Measurements from ENCODE around the gene PARD3B. TPM values are rescaled to one million over a fixed set of nuclear protein-coding genes. Genes with fewer than 3 reads are reported as not detected.

PARD3B gene
- total and polyA plus RNA-seq, 2 experiments from 2014 or later: 4.3 to 8.5 TPM

GRCh38 chr2:204611017-204611631, 65.8 kb downstream of the PARD3B start:
- DNase-seq (ENCODE audit: low read depth in 1 of 2, low spot score in 1 of 2): no peak
- Histone ChIP-seq H3K27me3 (no peaks in the 10 kb centered on the region), H3K4me3 (no peak overlapping the region), H3K9me3 (ENCODE audit: low read depth) (no peaks in the 10 kb centered on the region), H3K4me1 (ENCODE audit: low read depth) (no peaks in the 10 kb centered on the region), H3K27ac (no peak overlapping the region), H3K36me3 (no peaks in the 10 kb centered on the region)
- no peak for TF ChIP-seq CTCF (IDR thresholded peaks at IDR 0.05; ENCODE audit: low read depth, low read length)

GRCh38 chr2:204611764-204612163, 66.5 kb downstream of the PARD3B start:
- TF ChIP-seq CTCF (IDR thresholded peaks at IDR 0.05; ENCODE audit: low read depth, low read length): no peak
- Histone ChIP-seq H3K36me3 (no peaks in the 10 kb centered on the region), H3K4me3 (no peak overlapping the region), H3K27ac (no peak overlapping the region), H3K4me1 (ENCODE audit: low read depth) (no peaks in the 10 kb centered on the region), H3K27me3 (no peaks in the 10 kb centered on the region), H3K9me3 (ENCODE audit: low read depth) (no peaks in the 10 kb centered on the region)
- no peak for DNase-seq (ENCODE audit: low read depth in 1 of 2, low spot score in 1 of 2)

- Histone ChIP-seq H3K4me1 (ENCODE audit: low read depth) (no peaks in the 10 kb centered on the region), H3K9me3 (ENCODE audit: low read depth) (no peaks in the 10 kb centered on the region), H3K4me3 (no peak overlapping the region), H3K27ac (no peak overlapping the region), H3K36me3 (no peaks in the 10 kb centered on the region), H3K27me3 (no peaks in the 10 kb centered on the region)
- no peak for TF ChIP-seq CTCF (IDR thresholded peaks at IDR 0.05; ENCODE audit: low read depth, low read length)
- DNase-seq (ENCODE audit: low read depth in 1 of 2, low spot score in 1 of 2): no peak
These were observed 68.4 kb downstream of the PARD3B start for GRCh38 chr2:204613635-204614034.

DNA sequence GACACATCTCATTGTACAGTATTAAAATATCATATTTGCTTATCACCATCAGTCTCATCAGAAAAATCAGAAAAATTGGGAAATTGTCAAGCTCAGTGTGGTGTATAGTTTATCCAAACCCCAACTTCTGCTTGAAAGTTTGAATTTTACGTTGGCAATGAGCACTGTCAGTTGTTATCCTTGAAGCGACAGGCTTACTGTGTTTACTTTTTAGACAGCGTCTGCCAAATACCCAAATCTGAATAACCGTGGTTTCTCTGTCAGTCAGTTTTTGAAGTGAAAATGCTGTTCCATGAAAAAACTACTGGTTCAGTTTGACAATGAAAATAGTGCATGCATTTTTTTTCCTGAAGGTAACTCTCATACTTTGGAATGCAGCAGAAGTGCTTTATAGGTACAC, 70.2 kb downstream of the PARD3B start:
- H3K27ac ChIP-seq: no peak overlapping the region
- no peak for DNase-seq (ENCODE audit: low read depth in 1 of 2, low spot score in 1 of 2)
- TF ChIP-seq CTCF (IDR thresholded peaks at IDR 0.05; ENCODE audit: low read depth, low read length): no peak
- no peaks in the 10 kb centered on the region for H3K36me3 ChIP-seq
- no peak overlapping the region for H3K4me3 ChIP-seq
- H3K9me3 ChIP-seq (ENCODE audit: low read depth): no peaks in the 10 kb centered on the region
- H3K4me1 ChIP-seq (ENCODE audit: low read depth): no peaks in the 10 kb centered on the region
- H3K27me3 ChIP-seq: no peaks in the 10 kb centered on the region

DNA sequence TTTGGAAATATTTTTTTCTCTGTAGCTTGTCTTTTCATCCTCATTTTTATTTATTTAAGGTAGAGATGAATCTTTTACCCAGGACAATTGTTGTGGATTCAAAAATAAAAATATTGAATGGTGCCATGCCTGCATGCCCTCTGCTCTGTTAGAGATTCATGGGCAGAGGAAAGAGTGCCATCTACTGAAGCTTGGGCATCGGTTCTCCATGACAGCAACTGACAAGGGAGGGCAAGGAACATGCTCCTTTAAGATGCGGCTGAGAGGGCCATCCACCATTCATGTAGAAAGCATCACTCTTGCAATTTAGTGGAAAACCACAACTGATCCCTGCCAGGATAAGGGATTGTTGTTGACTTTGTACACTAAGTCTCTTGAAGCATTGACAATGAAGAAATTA, 79.9 kb downstream of the PARD3B start:
- no peak overlapping the region for H3K27ac ChIP-seq
- no peaks in the 10 kb centered on the region for H3K36me3 ChIP-seq
- DNase-seq (ENCODE audit: low read depth in 1 of 2, low spot score in 1 of 2): no peak
- no peak for TF ChIP-seq CTCF (IDR thresholded peaks at IDR 0.05; ENCODE audit: low read depth, low read length)
- no peaks in the 10 kb centered on the region for H3K4me1 ChIP-seq (ENCODE audit: low read depth)
- H3K9me3 ChIP-seq (ENCODE audit: low read depth): no peaks in the 10 kb centered on the region
- H3K27me3 ChIP-seq: no peaks in the 10 kb centered on the region
- no peak overlapping the region for H3K4me3 ChIP-seq
